Fibroblast of skin of back (primary cell): Measurements from ENCODE around the gene AJUBA.

Experiments used
- DNase-seq: peaks from one replicate; pipeline ENCODE4 v3.0.0-alpha.2; 2013

The AJUBA gene

DNA sequence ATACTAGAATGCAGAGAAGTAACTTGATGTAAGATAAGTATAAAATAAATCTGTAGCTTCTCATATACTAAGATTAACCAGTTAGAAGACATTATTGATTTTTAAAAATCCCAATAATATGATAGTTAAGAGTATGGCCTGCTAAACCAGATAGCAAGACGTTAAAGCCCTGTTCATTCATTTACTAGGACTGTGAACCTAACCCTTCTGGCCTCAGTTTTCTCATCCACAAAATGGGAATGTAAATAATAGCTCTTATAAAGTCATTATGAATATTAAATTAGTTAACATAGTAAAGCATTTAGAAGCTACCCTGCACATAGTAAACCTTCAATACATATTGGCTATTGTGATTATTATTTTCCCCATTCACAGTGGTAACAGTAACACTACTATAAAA lies 47.2 kb downstream of the AJUBA start:
- no peak for DNase-seq

DNA sequence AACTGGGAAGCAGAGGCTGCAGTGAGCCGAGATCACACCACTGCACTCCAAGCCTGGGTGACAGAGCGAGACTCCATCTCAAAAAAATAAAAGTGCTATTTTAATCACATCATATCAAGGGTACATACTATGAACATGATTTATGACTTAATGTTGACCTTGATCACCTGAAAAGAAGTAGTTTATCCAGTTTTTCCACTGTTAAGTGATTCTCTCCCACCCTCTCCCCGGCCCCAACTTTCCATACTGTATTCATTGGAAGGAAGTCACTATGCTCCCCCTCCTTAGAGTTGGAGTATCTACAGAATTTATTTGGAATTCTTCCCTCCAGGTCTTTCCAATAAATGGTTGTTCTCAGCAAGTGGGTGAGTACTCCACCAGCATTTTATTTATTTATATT lies 50.2 kb downstream of the AJUBA start:
- no peak for DNase-seq

DNA sequence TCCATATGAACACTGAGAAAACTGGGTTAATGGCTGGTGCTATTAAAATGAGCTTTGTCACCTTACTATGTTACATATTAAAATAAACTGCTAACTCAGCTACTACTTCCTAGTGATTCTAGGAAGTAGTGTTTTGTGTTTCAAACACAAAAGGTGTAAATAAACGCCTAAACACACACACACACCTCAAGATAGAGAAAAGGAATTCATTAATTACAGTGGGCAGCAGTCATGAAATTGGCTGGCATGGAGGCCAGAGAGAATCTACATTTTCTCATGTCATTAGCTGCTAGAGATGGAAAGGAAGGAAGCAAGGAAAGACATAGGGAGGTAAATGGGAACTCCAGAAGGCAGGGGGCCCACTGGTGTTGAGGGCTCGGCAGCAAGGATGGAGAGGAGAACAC lies 52.4 kb downstream of the AJUBA start:
- DNase-seq: no peak

DNA sequence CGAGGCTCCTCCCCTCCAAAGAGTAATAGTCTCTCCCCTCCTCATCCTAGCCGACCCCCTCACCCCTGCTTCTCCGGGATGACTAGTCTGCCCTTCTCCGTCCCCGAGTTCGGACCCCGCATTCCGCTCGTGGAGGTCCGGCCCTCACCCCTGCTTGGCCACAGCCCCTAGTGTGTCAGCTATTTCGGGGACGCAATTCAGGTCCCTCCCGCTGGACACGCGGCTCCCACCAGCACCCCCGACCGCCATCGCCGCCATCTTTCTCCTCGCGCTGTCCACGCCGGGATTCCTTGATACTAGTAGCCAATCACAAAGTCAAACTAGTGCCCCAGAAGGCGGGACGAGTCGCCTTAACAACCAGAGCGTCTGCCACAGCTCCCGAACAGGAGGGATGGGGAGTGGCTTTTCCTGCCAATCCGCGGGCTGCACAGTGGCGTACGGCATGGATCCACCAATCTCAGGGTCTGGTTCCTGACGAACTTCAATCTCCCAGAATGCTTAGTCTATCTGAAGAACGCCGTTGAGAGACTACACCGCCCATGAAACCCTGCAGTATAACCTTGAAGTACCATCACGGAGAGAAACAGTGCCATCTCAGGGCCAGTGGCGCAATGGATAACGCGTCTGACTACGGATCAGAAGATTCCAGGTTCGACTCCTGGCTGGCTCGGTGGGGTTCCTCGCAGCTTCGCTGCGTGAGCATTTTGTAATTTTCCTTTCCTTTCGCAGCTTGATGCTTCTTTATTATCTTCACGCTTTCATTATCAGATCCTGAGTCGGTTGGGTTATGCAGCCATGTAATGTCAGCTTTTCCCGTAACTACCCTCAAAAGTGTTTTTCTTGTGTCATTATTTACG lies 53.0 kb downstream of the AJUBA start, which contains the start of gene PRMT5:
TSS of gene PRMT5 (minus strand) at position 273 of the 857 bp plus-strand sequence. CDS start at position 258, 15 bp downstream.
- DNase-seq: peak; percentile 100

DNA sequence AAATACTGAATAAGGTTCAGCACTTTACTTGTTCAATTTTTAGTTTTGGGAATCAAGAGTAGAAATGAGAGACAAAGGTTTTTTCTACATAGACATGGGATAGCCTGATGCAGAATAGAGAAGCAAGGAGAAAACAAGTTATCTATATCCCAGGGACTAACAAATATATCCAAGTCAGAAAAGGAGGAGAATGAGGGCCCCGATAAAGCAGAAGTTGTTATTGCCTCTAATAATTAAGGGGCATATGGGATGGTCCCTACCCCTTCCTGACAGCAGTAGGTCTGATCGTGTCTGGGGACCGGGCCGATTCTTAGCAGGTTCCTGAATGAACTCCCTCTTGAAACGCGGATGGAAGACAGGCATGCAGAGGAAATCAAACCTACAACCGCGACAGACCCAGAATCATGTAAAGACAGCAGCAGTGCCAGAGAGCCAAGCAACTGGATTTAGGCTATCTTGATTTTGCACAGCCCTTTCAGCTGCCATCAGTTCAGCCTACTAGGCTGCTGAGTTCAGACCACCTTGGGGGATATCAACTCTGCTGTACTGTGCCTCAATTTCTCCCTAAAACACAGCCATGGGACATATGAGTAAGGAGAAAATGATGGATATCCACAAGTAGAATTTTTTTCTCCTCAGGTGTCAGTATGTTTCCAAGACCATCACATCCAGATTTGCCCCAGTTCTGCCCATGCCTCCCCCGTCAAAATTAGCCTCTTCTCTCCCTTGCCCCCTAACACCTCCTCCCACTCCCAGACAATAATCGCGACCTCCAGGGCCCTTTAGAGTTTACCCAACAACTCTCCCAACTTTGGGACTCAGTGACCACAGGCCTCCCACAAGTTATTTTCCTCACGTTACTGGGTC lies 53.9 kb downstream of the AJUBA start:
- no peak for DNase-seq

DNA sequence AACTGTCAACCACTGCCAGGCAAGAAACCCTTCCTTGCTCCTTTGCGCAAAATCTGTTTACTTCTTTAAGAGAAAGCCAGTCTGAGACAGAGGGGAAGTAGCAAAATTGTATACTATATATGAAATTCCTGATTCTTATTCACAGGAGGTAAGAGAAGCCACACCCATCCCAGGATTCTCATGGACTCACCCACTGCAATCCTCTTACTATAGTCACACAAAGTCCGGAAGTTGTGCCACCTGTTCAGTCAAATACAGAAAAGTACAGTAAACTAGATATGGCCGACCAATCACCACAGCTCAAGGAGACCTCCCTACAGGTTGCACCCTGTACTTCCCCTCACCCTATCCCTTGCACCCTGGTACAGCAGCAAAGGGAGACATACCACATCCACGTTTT lies 56.0 kb downstream of the AJUBA start:
- peak; percentile 9 for DNase-seq

DNA sequence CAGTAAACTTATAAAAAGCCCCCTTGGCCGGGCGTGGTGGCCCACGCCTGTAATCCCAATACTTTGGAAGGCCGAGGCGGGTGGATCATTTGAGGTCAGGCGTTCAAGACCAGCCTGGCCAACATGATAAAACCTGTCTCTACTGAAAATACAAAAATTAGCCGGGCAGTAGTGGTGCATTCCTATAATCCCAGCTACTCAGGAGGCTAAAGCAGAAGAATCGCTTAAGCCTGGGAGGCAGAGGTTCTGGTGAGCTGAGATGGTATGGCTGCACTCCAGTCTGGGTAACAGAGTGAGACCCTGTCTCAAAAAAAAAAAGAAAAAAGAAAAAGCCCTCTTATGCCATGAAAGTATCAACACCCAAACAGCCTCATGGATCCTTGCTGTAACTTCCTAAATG lies 56.8 kb downstream of the AJUBA start:
- DNase-seq: no peak

DNA sequence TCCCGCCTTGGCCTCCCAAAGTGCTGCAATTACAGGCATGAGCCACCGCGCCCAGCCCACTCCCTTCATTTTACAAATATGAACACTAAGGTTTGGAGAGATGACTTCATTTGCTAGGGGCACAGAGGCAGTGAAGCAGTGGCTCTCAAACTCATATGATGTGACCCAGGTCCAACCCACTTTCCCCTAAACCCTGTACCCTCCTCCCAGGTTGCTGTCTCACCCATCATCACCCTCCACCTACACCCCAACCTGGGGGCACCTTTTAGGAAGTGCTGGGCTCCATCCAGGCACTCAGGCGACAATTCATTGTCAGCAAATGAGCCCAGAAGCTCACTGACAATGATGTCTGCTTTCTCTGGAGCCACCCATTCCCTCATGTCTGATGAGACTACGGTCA lies 58.6 kb downstream of the AJUBA start:
- no peak for DNase-seq

DNA sequence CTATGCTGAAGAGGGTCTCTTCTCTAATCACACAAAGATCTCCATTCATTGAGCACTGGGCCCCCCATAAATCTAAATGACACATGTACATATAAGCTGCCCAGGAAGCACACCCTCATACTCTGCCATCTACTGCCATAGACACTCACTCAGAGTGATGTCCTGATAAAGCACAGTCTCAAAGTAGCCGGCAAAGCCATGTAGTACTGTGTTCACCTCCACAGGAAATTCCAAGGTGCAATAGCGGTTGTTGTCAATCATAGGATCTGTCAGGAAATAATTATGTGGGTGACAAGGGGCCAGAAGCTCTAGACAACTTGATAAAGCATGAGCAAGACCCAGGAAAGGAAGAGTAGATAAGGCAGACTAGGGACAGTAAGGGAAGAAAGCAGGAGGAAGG lies 60.1 kb downstream of the AJUBA start:
- no peak for DNase-seq
